ENCODE measurements around the gene ZBTB7C.
A peak's percentile ranks its signal among the peaks of the same experiment; 100 is the strongest.

The ZBTB7C gene

DNA sequence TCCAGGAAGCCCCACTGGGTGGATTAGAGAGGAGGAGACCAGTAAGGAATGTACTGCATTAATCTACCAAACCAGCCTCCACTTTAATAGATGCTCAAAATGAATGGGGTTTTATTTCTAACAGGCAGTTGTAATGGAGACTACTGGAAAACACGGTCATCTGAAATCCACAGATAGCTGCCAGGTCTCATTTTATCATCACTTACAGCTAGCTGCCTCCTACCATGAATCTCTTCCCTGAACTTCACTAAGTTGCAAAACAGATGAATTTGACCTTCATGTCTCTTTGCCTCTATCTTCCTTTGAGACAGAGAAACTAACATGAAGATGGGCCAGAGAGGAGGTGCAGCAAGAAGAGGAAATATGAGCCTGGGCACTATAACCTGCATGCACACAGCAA is 21.9 kb downstream of the ZBTB7C start:
- no peak for DNase-seq

- no peak for DNase-seq
These were observed 23.6 kb downstream of the ZBTB7C start for GRCh38 chr18:48385596-48385995.

GRCh38 chr18:48376934-48377333 is 32.2 kb downstream of the ZBTB7C start:
- no peak for DNase-seq

DNA sequence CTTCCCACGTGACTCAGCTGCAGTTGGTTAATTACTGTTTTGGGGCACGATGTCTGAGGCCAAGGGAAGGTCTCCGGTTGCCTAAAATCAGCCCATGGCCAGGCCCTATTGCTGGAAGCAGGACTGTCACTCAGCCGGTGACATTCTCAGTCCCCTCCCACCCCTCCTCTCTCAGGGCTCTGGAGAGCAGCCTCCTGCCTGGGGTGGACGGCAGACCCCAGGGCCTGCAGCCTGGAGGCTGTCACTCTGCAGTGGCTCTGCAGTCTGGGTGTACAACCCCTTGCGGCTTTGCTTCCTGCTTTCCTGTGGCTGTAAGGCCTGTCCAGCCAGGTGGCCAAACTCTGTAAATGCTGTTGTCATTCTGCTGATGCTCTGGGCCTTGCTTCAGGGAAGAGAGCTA is 32.8 kb downstream of the ZBTB7C start:
- no peak for DNase-seq

- DNase-seq: no peak
These were observed 33.9 kb downstream of the ZBTB7C start for GRCh38 chr18:48375150-48375800.

DNA sequence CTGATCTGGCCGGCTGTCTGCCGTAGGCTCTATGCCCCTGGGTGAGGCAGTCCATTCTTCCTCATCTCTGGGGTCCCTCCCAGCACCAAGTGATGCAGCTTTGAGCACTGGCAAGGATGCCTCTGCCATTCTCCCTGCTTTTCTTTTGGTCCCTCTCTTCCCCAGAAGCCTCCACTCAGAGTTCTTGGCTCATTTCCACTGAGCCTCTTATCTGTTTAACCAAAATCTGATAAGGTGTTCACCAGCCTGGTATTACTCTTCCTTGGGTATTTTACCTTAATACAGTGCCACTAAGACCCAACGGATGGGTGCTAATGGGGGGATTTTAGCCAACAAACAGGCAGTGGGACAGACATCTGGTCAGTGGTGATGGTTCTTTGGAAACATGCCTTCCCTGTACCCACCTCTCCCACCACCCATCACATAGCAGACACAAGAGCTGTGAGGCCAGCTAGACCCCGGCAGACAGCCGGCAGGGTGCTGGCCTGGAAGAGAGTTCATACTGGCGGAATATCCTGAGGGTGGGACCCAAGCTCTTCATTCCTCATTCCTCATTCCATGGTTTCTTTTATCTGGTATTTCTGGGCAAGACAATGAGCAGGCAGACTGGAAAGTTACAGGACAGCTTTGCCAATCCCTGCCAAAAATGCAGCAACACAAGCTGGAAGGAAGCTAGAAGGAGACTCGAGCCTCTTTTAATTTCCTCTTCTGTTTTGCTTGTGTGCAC is 34.6 kb downstream of the ZBTB7C start:
- DNase-seq: no peak

GRCh38 chr18:48371854-48372602 is 37.2 kb downstream of the ZBTB7C start:
- DNase-seq: no peak

DNA sequence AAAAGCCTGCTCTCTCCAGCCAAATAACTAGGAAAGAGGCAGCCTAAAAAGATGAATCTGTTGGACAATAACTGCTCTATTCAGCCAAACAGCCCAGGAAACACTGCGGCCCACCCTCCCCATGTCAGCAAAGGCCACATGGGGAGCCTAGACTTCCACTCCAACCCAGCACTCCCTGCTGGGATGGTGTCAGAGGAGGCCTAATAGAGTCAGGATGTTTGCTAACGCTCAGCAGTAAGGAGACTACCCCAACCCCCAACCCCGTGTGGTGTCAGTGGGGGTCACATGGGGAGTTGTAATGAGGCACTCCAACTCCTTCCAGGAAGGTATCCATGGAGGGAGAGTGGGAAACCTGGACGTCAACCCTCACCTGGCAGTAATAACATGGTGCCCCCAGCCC is 41.6 kb downstream of the ZBTB7C start:
- no peak for DNase-seq

GRCh38 chr18:48365965-48366364 is 43.2 kb downstream of the ZBTB7C start:
- peak; percentile 3 for DNase-seq

- DNase-seq: peak; percentile 6
These were observed 45.0 kb downstream of the ZBTB7C start for GRCh38 chr18:48364146-48364545.

DNA sequence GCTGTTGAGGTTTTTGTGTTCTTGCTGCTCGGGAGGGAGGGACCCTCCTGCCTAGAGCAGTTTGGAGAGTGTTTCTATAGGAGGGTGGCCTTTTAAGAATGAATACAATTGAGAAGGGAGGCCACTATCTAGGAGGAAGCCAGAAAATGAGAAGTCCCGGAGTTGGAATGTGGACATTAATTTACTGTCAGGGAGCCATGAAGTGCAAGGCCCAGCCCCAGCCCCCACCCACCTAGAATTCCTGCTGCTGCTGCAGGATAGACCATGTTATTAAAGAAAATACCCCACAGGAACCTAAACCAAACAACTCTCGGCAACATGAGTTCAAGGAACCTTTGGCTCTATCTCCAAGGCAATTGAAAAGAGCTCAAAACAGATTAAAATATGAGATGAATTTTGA is 46.0 kb downstream of the ZBTB7C start:
- no peak for DNase-seq

GRCh38 chr18:48361801-48362200 is 47.4 kb downstream of the ZBTB7C start:
- no peak for DNase-seq

DNA sequence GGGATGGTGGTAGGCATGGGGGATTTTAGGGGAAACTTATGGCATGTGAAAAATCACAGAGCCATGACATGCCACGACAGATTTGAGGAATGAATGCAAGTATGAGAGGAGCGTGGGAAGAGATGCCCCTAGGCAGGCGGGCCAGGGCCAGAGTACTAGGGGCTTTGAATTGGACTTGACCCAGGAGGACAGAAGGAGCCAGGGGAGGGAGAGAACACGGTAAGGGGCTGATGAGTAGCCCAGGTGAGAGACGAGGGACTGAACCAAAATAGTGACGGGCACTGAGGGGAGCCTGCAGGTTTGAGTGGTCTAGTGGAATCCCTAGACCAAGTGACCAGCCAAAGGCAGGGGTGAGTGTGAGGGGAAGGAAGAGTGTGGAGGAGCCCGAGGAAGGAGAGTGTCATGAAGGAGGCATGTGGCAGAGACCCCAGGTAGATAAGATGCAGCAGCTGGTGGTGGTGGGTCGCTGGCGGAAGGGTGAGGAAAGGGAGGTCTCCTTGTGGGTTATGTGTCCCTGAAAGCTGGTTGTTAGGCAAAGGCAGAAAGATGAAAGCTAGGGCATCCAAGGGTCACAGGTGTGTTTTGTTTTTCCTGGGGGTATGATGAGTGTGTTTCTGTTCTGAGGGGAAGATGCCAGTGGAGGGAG is 48.7 kb downstream of the ZBTB7C start:
- no peak for DNase-seq

DNA sequence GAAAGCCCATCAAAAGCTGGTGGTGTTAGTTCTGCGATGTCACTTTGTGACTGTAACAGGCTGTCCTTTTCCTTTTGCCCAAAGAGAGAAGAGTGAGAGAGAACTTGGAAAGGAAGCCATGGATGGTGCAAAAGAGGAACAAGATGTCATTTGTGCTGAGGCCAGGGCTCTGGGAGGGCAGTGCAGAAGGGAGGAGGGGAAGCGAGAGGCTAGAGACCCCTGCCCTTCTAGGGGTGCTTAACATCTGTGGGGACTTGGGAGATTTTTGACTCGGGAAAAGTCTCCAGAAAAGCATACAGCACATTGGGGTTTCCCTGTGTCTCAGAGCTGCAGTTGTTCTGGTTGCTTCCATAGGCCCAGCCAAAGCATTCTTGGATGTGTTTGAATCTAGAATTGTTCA is 49.6 kb downstream of the ZBTB7C start:
- no peak for DNase-seq

DNA sequence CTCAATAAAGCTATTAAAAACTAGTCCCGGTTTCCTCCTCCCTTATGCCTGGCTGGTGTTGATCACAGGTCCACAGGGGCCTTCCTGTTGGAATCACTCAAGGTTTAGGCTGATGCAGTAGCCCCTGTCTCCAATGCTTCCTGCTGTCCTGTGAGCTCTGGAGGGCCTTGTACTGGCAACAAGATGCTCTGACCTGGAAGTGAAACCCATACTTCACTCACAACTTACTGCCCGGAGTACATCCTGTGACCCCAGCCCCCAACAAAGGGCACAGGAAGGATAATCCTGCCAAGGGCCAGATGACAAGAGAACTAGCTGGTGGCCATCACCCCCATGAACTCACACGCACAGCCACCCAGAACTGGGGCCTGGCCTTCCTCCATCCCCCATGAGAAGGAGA is 50.3 kb downstream of the ZBTB7C start:
- DNase-seq: no peak

- DNase-seq: peak; percentile 7
These were observed 52.1 kb downstream of the ZBTB7C start for GRCh38 chr18:48356909-48357631.

GRCh38 chr18:48356151-48356745 is 52.9 kb downstream of the ZBTB7C start:
- DNase-seq: no peak

- DNase-seq: no peak
These were observed 53.7 kb downstream of the ZBTB7C start for GRCh38 chr18:48355276-48356115.

GRCh38 chr18:48354746-48355260 is 54.4 kb downstream of the ZBTB7C start:
- DNase-seq: no peak

DNA sequence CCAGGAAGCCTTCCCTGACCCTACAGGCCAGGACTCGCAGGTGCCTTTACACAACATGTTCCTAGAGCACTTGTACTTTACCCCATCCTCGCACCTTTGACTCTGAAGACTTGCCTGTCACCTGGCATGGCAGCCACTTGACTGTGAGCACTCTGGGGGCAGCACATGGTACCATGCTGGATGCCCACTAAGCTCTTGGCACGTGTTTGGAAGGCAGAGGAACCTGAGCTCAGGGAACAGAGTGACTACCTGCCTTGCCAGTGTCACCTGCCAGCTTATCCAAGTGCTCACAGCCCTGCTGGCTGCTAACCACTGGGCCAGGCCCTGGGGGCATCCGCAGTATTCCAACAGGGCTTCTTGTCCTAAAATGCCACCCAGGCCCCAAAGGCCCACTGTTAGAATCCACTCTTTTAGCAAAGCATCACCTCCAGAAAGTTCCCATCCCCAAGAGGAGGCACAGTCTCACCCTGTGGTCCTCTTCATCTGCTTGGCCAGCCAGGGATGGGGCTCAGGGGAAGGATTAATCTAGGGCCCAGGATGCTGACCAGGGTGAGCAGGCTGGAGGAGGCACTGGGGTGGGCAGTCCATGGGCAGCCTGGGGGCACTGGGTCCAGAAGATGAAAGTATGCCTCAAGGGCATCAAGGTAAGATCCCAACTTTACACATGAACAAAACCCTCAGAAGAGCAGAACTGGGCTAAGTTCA is 57.0 kb downstream of the ZBTB7C start:
- DNase-seq: no peak

Data from activated CD8-positive, alpha-beta memory T cell treated with anti-CD3 and anti-CD28 coated beads, Interleukin-2, amount 50 U/mL, for 48 hours (primary cell).